Measurements from ENCODE around the gene MRPS27.

MRPS27 gene

DNA sequence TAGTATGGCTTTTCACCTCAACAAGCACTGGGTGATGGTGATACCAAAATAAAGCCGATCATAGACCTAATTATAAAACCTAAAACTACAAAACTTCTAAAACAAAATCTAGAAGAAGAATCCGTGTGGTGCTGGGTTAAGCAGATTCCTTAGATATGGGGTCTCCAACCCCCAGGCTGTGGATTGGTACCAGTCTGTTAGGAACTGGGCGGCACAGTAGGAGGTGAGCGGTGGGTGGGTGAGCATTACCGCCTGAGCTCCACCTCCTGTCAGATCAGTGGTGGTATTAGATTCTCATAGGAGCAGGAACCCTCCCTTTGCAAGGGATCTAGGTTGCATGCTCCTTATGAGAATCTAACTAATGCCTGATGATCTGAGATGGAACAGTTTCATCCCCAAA, 33.2 kb downstream of the MRPS27 start:
- no peak for DNase-seq

DNA sequence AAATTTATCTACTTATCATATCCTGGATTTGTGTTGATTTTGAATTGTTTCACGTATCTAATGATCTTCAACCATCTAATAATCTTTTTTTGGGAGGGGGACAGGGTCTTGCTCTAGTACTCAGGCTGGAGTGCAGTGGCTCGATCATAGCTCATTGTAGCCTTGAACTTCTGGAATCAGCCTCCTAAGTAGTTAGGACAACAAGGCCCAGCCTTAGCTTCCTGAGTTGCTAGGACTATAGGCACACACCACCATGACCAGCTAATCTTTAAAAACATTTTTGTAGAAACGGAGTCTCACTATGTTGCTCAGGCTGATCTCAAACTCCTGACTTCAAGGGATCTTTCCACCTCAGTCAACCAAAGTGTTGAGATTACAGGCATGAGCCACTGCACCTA, 34.6 kb downstream of the MRPS27 start:
- DNase-seq, result no peak

- no peak for DNase-seq
Observed at GRCh38 chr5:72284559-72285423, 35.2 kb downstream of the MRPS27 start.

DNA sequence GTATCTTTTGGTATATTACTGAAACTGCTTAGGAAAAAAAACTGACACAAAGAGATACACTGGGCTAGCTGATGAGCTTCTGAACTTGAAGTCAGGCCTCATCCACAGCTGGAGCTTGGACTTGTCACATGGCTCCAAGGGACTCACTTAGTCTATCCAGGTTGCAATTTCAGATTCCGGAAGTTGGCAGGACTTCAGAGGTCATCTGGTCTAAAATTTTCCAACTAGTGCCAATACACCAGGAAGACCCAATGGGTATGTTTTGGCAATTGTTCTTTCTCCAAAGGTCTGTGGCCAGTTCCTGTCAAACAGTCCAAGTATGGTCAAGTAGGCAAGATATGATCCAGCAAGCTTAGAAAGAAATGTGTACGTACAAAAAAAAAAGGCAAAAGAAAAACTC, 36.7 kb downstream of the MRPS27 start:
- no peak for DNase-seq

DNA sequence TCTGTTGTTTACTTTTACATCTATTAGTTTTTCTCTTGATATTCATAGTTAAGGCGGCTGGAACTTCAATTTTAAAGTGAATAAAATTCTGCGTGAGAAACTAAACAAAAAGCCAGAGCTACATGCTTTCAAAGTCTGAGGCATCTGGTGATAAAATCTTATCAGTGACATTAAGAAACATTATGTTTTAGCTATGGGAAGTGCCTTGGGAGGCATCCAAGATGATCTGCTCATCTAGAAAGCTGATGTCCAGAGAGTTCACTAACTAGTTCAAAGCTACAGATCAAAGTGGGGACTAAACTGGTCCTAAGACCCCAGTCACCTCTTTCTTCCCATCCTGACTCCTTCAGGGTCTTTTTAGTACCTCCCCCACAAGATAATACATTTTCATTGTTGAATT, 37.2 kb downstream of the MRPS27 start:
- no peak for DNase-seq

DNA sequence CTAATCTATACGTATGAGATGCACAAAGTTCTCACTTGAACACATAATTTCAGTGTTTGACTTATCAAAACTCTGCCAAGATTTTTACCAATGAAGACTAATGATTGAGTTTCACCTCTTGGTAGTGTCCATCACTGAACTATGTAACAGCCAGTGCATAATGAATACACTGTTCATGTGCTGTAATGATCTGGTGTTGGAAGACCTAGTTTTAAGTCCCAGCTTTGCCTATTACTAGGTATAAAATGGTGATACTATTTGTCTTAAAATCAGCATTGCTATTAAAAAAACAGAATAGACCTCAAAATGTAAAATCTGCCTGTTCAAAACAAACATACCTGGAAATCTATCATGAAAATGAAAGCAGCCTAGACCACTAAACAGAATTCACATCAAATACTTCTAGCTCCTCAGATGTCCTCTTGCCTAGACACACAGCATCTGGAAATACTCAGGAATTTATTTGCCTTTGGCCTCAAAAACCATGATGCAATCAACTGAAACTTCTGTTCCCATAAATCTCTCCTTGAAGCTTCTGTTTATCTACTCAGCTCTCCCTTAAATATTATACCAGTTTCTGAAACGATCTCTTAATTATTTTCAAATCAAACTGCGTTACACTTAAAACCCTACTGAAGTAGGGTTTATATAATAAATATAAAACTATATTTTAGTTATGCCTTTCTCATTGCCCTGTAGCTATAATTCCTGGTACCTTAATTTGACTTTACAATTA, 38.1 kb downstream of the MRPS27 start:
- DNase-seq, result no peak

GRCh38 chr5:72281430-72281763, 38.6 kb downstream of the MRPS27 start:
- DNase-seq, result no peak

DNA sequence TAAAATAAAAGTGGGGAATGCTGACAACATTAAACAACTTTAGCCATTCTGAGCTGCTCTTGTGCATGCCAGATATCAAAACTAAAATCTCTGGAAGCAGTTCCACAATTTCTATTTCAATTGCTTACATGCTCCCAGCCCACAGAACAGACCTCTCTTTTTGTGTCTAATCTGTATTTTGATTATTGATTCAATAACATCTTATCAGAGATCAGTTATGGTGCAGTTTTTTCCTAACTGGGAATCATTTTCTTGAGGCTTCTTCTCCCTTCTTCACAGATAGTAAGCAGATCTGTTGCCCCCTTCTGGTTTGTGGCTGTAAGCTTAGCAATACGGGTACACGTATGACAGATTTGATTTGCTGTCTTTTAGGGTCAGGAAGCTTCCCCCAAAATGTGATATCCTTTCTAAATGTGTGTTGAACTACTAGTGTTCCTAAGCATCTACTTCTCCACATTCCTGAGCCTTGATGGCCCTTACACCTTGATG, 39.4 kb downstream of the MRPS27 start:
- no peak for DNase-seq

GRCh38 chr5:72276219-72276752, 43.8 kb downstream of the MRPS27 start:
- no peak for DNase-seq

DNA sequence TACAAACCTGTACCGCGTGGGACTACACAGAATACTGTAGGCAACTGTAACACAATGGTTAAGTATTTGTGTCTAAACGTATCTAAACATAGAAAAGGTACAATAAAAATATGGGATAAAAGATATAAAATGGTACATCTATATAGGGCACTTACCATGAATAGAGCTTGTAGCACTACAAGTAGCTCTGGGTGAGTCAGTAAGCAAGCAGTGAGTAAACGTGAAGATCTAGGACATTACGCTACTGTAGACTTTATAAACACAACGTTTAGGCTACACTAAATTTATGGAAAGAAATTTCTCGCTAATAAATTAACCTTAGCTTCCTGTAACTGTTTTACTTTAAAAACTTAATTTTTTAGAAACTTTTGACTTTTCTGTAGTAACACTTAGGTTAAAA, 46.5 kb downstream of the MRPS27 start:
- DNase-seq, result no peak

DNA sequence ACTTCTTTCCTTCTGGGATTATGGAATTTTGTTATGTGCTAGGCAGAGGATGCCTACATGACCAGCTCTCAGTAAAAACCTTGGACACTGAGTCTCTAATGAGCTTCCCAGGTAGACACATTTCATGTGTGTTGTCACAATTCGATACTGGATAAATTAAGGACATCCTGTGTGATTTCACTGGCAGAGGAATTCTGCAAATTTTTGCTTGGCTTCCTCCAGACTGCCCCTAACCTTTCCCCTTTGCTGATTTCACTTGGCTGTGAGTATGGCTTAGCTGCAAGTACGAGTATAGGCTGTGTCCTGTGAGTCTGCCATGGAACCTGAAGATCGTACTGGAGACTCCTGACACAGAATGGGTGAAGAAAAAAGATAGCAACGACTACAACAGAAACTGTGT, 47.6 kb downstream of the MRPS27 start:
- no peak for DNase-seq

- no peak for DNase-seq
Observed at GRCh38 chr5:72271702-72272101, 48.3 kb downstream of the MRPS27 start.

GRCh38 chr5:72270037-72270436, 50.0 kb downstream of the MRPS27 start:
- DNase-seq, result no peak

- DNase-seq, result no peak
Observed at GRCh38 chr5:72269411-72269780, 50.6 kb downstream of the MRPS27 start.

GRCh38 chr5:72268753-72269410, 51.2 kb downstream of the MRPS27 start:
- DNase-seq, result no peak

DNA sequence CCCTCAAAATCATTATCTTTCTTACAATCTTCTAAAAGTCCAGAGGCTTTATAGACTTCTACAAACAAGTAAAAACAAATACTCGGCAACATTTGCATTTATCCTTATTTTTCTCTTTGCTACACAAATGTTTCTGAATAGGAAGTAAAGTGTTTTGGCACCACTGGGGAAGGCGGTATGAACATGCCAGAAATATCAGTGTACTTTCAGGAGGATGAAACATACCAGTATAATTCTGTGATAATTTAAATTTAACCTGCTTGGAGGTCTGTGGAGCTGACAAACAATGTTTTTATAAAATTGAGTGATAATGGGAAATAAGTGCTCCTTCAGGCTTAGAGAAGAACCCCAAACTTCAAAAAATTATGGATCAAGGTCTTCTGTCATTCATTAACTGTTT, 51.8 kb downstream of the MRPS27 start:
- no peak for DNase-seq

GRCh38 chr5:72267685-72268084, 52.4 kb downstream of the MRPS27 start:
- no peak for DNase-seq

DNA sequence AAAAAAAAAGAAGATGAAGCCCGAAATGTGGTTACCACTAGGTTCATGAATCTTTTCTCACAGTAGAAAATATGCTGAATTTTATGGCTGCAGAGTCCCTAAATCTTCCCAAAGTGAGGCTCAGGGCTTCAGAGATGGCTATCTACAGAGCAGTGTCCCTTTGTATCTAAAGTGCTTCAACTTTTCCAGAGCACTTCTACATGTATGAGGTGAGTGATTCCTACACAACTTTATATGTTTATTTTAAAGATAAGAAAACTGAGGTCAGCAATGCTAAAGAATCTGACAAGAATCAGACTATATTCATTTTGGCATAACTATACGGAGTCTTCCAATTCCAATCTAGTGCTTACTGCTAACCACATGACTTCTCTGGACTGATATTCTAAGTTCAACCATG, 53.2 kb downstream of the MRPS27 start:
- DNase-seq, result no peak

- no peak for DNase-seq
Observed at GRCh38 chr5:72265032-72265877, 54.8 kb downstream of the MRPS27 start.

DNA sequence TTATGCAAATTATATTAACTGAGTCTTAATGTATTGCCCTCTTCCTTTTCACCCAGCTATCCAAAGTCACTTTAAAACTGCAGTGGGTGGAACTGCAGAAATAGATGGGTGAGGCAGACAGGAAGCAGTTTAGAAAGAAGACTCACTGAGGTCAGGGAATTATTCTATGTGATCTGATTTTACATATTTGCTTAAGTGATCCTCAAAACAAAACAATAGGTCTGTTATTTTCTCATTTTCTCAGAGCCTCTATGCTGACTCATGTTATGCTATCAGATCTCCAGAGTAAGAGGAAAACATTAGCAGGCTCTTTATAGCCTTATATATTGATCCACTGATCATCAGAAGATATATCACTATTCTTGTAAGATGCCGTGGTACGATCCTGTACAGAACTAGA, 63.5 kb downstream of the MRPS27 start:
- DNase-seq, result no peak

DNA sequence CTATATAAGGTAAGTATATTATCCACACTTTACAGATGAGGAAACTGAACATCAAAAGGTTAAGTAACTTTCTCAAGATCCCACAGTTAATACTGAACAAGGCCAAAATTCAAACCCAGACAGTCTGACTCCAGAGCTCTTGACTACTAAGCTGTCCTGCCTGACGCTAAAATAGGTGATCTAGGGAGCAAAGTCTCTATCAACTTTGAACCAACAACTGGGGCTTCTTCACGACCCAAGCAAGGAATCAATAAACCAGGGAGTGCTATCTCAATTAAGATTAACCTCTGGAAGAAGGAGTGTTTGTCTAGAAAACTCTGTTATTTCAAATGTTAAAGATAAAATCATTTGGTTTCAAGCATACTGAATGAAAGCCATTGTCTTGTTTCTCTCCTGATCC, 64.4 kb downstream of the MRPS27 start:
- DNase-seq, result no peak

DNA sequence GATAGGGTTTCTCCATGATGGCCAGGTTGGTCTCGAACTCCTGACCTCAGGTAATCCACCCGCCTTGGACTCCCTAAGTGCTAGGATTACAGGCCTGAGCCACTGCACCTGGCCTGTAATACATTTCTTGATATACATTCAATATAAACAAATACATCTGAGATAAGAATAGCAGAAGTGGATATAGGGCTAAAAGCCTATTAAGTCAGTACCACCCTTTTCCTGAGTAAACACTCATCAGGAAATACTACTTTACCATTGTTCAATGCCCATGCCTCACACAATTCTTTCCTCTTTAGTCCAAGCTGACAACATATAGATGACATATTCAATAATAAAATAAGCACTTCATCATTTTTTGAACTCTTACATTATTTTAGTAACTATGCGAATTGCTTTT, 64.8 kb downstream of the MRPS27 start:
- no peak for DNase-seq
